Measurements from ENCODE around the gene HBB.

The HBB gene

GRCh38 chr11:5246772-5247471, 20.1 kb upstream of the HBB start:
- no peak for DNase-seq

DNA sequence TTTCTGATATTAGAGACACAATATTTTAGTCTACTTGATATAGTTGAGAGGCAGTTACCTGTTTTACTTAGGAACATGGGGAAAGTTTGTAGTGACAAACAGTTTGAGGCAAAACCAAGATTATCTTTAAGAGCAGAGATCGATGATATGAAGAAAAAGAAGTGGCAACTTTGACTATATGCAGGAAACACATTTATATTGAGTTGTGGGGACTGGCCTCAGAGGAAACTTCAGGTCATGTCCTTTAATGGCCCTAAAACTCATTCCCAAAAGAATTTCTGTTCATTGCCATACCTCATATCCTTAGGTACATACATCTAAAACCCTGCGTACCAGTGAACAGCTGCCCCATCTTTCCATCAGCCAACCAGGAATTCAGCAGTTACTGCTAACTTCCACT, 18.3 kb upstream of the HBB start:
- DNase-seq, result no peak

GRCh38 chr11:5243816-5244180, 16.9 kb upstream of the HBB start:
- DNase-seq, result no peak

GRCh38 chr11:5242933-5243815, 16.3 kb upstream of the HBB start:
- DNase-seq, result no peak

GRCh38 chr11:5242208-5242607, 15.3 kb upstream of the HBB start:
- no peak for DNase-seq

GRCh38 chr11:5241458-5241857, 14.6 kb upstream of the HBB start:
- DNase-seq, result no peak

GRCh38 chr11:5240458-5240857, 13.6 kb upstream of the HBB start:
- DNase-seq, result no peak

DNA sequence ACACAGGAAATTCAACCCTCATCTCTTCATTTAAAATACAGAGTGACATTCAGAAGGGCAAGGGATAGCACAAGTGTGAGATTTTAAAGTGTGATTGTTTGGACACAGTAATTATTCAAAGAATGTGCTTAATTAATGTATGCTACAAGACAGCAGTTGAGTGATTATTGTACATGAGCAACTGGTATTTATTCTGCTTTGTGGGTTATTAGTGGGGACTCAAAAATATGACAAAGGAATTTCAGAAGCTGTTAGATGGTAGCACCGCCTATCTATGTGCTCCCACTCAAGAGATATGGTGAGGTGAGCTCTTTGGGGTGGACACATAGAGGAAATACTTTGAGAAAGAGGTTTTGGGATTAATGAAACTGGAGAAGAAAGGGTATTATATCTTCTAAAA, 13.2 kb upstream of the HBB start:
- no peak for DNase-seq

- DNase-seq, result no peak
Measured at GRCh38 chr11:5239046-5239445, 12.2 kb upstream of the HBB start.

DNA sequence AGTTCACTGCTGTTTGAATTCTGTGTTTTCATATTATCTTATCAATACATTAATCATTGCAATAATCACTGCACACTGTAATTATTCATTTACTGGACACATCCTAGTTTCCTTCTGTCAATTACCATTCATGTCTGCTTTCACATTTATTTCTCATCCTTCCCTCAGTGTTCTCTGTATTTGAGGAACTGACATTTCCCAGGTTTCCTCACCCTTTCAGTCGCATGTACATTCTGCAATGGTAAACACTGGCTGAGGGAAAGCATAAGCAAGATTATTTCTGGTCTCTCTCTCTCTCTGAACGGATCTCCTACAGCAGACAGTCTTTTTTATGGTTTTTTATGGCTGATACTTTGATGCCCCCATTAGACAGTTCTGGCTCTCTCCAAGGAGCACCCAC, 11.6 kb upstream of the HBB start:
- no peak for DNase-seq

- no peak for DNase-seq
Measured at GRCh38 chr11:5237420-5237819, 10.5 kb upstream of the HBB start.

- no peak for DNase-seq
Measured at GRCh38 chr11:5235364-5236095, 8.7 kb upstream of the HBB start.

DNA sequence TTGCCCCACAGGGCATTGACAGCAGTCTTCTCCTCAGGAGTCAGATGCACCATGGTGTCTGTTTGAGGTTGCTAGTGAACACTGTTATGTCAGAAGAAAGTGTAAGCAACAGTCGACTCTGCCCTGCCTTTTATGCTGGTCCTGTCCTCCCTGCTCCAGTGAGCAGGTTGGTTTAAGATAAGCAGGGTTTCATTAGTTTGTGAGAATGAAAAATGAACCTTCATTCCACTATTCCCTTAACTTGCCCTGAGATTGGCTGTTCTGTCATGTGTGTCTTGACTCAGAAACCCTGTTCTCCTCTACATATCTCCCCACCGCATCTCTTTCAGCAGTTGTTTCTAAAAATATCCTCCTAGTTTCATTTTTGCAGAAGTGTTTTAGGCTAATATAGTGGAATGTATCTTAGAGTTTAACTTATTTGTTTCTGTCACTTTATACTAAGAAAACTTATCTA, 7.5 kb upstream of the HBB start, which contains the start of gene HBD:
Gene HBD, minus strand, starts transcription at position 103 of the 454 bp plus-strand sequence. Its CDS starts 50 bp downstream, at position 53.
- no peak for DNase-seq

DNA sequence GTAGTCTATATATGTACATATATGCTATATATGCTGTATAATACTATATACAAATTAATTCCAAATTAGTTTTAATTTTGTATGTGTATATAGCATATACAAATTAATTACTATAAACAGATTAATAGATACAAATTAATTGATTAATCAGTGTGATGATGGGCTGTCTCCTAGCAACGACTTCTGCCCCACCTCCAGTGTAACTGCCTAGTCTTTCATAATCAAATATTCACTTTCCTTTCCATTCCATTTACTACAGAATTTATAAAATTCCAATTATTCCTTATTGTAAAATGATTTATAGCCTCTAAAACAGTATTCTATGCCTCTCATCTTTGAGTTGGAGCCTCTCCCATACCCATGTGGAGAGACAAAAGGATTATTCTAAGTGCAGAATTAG, 6.4 kb upstream of the HBB start:
- no peak for DNase-seq

GRCh38 chr11:5232821-5233220, 6.0 kb upstream of the HBB start:
- no peak for DNase-seq

DNA sequence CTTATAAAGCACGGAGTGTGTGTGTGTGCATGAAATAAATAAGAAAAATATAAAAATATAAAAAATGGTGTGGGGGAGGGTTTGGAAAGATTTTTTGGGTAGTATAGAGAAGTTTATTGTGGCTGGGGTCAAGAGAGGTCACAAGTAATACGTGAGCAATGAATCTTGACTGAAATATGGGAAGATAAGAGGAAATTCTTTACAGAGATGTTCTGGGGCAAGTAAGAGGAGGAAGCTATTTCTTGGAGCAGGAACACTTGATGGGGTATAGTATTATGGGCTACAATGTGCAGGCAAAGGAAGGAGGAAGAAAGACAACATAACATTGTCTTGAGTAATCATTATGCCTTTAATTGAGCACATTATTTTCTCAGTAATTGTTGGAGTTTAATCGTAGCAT, 5.3 kb upstream of the HBB start:
- no peak for DNase-seq

DNA sequence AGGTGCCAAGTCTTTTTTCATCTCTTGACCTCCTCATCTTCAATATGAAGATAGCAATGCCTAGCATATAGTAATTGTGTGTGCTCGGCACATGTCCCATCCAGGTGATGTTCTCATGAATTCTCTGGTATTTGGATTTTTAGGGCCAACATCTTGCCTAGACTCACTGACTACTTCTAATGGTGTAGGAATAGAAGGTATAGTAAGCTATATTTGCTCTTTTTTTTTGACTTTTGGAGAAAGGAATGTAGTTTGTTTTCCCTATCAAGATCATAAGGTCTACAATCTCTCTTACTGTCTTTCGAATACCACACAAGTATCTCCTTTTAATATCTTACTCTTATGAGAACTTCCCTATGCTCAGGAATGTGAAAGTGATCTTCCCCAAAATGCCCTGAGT, 4.2 kb upstream of the HBB start:
- DNase-seq, result no peak

GRCh38 chr11:5230266-5230665, 3.4 kb upstream of the HBB start:
- DNase-seq, result no peak

DNA sequence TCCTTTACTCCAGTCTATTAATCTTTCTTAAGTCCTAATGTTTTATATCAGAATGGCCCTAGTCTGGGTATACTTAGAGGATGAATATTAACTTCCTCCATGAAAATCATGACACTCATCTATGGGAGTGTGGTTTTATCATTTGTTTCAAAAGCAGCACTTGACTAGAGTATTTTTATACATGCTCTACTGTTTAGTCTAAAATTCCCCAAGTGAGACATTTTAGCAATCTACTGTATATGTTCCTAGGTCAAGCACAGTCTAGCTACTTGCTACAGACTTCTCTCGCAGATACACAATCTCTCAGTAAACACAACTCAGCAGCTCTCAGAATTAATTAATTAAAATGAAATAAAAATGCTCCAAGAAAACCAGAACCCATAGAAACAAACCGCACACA, 2.9 kb upstream of the HBB start:
- DNase-seq, result no peak

DNA sequence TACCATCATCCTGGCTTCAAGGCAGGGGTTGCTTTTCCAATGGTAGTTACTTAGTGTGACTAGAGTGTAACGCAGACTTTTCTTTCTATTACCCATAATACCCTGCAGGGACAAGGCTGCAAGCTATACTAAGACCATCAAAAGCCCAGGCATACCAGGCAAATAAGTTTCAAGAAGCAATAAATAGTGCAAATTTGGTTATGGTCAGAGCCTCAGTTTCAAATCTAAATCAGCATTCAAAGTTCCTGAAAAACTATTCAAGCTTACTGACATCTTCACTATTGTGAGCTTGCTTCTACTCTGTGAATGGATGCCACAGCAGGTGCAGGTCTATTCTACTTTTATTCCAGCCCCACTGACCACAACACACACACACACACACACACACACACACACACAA, 2.5 kb upstream of the HBB start:
- no peak for DNase-seq

- no peak for DNase-seq
Measured at GRCh38 chr11:5228124-5228523, 1.3 kb upstream of the HBB start.

GRCh38 chr11:5227681-5228080, 810 bp upstream of the HBB start:
- no peak for DNase-seq

DNA sequence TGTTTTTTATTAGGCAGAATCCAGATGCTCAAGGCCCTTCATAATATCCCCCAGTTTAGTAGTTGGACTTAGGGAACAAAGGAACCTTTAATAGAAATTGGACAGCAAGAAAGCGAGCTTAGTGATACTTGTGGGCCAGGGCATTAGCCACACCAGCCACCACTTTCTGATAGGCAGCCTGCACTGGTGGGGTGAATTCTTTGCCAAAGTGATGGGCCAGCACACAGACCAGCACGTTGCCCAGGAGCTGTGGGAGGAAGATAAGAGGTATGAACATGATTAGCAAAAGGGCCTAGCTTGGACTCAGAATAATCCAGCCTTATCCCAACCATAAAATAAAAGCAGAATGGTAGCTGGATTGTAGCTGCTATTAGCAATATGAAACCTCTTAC, 1.4 kb downstream of the HBB start:
- DNase-seq, result no peak
